Measurements from ENCODE around the gene DPAGT1. TPM values are rescaled to one million over a fixed set of nuclear protein-coding genes. Genes with fewer than 3 reads are reported as not detected.
"Not testable (repeated sequence)": the region's sequence is repeated elsewhere in the genome, so short reads cannot be mapped to it uniquely, and the experiment has no call there.

DPAGT1 gene
- total RNA-seq, 1 donor from 2014 or later, result 44.4 TPM

DNA sequence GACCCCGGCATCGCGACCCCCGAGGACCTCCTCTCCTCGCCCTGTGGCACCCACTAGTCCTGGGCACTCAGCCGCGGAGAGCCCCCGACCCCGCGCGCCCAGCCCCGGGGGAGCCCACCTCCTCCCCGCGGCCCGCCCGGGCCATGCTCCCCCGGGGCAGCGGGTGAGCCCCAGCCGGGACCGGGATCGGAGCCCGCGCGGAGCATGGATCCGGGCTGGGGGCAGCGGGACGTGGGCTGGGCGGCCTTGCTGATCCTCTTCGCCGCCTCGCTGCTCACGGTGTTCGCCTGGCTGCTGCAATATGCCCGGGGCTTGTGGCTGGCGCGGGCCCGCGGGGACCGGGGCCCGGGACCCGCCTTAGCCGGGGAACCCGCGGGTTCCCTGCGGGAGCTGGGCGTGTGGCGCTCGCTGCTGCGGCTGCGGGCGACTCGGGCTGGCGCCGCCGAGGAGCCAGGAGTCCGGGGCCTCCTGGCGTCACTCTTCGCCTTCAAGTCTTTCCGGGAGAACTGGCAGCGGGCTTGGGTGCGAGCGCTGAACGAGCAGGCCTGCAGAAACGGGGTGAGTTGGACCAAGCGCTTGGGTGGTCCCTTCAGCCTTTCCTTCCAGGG, 6.0 kb upstream of the DPAGT1 start:
- no peak for DNase-seq (ENCODE audit: extremely low spot score, unreplicated experiment)
- H3K36me3 Mint-ChIP-seq (ENCODE audit: unreplicated experiment), result peaks cover 11% of the 10 kb centered on the region
- no peaks in the 10 kb centered on the region for H3K9me3 Mint-ChIP-seq (ENCODE audit: unreplicated experiment)
- peak overlapping the region; percentile 82 for H3K27ac Mint-ChIP-seq (ENCODE audit: unreplicated experiment)
- H3K4me1 Mint-ChIP-seq (ENCODE audit: unreplicated experiment), result peaks cover 41% of the 10 kb centered on the region
- TF ChIP-seq, protein P1, sequence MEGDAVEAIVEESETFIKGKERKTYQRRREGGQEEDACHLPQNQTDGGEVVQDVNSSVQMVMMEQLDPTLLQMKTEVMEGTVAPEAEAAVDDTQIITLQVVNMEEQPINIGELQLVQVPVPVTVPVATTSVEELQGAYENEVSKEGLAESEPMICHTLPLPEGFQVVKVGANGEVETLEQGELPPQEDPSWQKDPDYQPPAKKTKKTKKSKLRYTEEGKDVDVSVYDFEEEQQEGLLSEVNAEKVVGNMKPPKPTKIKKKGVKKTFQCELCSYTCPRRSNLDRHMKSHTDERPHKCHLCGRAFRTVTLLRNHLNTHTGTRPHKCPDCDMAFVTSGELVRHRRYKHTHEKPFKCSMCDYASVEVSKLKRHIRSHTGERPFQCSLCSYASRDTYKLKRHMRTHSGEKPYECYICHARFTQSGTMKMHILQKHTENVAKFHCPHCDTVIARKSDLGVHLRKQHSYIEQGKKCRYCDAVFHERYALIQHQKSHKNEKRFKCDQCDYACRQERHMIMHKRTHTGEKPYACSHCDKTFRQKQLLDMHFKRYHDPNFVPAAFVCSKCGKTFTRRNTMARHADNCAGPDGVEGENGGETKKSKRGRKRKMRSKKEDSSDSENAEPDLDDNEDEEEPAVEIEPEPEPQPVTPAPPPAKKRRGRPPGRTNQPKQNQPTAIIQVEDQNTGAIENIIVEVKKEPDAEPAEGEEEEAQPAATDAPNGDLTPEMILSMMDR (IDR thresholded peaks at IDR 0.05), result no peak
- no peaks in the 10 kb centered on the region for H3K27me3 Mint-ChIP-seq (ENCODE audit: unreplicated experiment)
- peak overlapping the region; percentile 84 for H3K4me3 Mint-ChIP-seq (ENCODE audit: unreplicated experiment)

DNA sequence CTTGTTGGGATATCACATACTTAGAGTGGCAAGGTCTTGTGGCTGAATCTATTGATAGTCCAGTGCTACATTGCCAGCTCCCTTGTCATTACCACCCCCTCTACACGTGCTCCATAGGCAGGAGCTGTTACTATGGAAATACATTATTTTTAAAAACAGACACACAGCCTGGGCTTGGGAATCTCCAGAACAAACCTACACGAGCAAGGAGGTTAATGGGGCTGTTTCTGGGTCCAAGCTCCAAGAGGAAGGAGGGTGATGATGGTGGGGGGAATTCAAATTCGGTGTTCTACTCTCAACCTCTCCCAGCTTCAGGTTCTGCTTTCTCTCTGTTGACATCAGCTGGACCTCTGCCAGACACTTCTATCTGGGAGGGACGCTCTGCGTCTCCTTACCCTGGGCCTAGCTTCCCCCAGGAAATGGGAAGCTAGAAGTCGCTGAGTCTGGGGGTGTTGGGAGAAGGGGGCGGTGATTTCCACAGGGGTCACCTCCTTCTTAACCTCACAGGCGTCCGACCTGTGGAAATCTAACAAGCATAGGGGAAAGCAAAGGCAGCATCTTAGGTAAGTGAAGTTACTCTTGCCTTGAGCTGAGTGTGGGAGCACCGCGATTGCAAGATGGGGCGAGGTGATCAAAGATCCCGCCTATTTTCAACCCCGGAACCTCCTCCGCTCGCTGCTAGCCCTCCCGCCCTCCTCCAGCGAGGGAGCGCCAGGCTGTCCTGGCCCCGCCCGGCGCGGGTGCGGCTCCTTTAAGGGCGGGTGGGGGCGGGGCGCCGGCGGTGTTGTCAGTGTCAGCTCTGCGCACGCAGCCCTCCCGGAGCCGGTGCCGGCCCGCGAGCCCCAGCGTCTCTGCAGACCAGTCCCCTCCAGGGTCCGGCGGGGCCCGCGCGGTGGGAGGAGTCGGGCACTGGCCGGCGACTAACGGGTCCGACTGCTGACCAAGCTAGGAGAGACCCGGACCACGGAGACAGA, 5.2 kb upstream of the DPAGT1 start, which contains the start of gene C2CD2L:
Gene C2CD2L (plus strand): TSS at position 781 of the 974 bp plus-strand sequence. CDS start 398 bp downstream, outside the sequence.
- no peaks in the 10 kb centered on the region for H3K27me3 Mint-ChIP-seq (ENCODE audit: unreplicated experiment)
- no peaks in the 10 kb centered on the region for H3K9me3 Mint-ChIP-seq (ENCODE audit: unreplicated experiment)
- TF ChIP-seq, protein P1 (IDR thresholded peaks at IDR 0.05), result no peak
- peak within 1 kb of the TSS; percentile 84 for H3K4me3 Mint-ChIP-seq (ENCODE audit: unreplicated experiment)
- peaks cover 9% of the 10 kb centered on the region for H3K36me3 Mint-ChIP-seq (ENCODE audit: unreplicated experiment)
- peak; percentile 95 for DNase-seq (ENCODE audit: extremely low spot score, unreplicated experiment)
- H3K4me1 Mint-ChIP-seq (ENCODE audit: unreplicated experiment), result peaks cover 44% of the 10 kb centered on the region
- peak within 1 kb of the TSS; percentile 95 for H3K27ac Mint-ChIP-seq (ENCODE audit: unreplicated experiment)

DNA sequence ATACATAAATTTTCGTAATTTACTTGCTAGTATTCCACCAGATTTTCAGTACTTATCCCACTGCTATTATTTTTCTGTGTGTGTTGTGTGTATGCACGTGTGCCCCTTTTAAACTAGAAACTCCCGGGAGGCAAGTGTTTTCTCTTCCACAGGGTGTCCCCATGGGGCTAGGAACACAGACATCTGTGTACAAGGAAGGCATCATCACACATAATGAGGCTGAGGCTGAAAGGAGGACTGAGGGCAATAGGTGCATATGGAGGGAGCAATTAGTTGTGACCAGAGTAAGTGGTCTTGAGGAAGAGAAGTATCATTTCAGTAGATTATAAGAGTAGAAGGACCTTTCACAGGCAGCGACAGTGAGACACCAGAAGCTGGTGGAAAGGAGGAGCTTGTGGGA, 2.1 kb upstream of the DPAGT1 start:
- TF ChIP-seq, protein P1 (IDR thresholded peaks at IDR 0.05), result no peak
- Mint-ChIP-seq H3K4me3 (ENCODE audit: unreplicated experiment) (peak overlapping the region; percentile 35), H3K27ac (ENCODE audit: unreplicated experiment) (peak overlapping the region; percentile 53)

DNA sequence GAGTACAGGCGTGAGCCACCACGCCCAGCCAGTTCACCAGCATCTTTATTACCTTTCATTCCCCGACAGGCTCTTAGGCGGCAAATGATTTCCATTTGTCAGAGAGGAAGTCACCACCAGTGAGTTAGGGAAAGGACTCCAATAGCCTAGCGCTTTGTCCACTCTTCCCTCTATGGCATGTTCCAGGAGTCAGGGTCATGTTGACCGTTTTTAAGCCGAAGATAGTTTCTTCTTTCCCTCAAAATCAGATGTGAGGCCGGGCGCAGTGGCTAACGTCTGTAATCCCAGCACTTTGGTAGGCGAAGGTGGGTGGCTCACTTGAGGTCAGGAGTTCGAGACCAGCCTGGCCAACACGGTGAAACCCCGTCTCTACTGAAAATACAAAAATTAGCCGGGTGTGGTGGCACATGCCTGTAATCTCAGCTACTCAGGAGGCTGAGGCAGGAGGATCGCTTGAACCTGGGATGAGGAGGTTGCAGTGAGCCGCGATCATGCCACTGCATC, 1.6 kb upstream of the DPAGT1 start:
- Mint-ChIP-seq H3K27ac (ENCODE audit: unreplicated experiment) (peak overlapping the region; percentile 100), H3K4me3 (ENCODE audit: unreplicated experiment) (peak overlapping the region; percentile 97), H3K4me1 (ENCODE audit: unreplicated experiment) (peaks cover 41% of the 10 kb centered on the region)
- not testable (repeated sequence) for DNase-seq (ENCODE audit: extremely low spot score, unreplicated experiment); H3K9me3 Mint-ChIP-seq (ENCODE audit: unreplicated experiment); H3K27me3 Mint-ChIP-seq (ENCODE audit: unreplicated experiment); H3K36me3 Mint-ChIP-seq (ENCODE audit: unreplicated experiment)

More for the DNA sequence above, 2.1 kb upstream of the DPAGT1 start:
- no peaks in the 10 kb centered on the region for H3K36me3 Mint-ChIP-seq (ENCODE audit: unreplicated experiment)
- DNase-seq (ENCODE audit: extremely low spot score, unreplicated experiment), result no peak
- no peaks in the 10 kb centered on the region for H3K9me3 Mint-ChIP-seq (ENCODE audit: unreplicated experiment)
- H3K27me3 Mint-ChIP-seq (ENCODE audit: unreplicated experiment), result no peaks in the 10 kb centered on the region
- H3K4me1 Mint-ChIP-seq (ENCODE audit: unreplicated experiment), result peaks cover 46% of the 10 kb centered on the region

DNA sequence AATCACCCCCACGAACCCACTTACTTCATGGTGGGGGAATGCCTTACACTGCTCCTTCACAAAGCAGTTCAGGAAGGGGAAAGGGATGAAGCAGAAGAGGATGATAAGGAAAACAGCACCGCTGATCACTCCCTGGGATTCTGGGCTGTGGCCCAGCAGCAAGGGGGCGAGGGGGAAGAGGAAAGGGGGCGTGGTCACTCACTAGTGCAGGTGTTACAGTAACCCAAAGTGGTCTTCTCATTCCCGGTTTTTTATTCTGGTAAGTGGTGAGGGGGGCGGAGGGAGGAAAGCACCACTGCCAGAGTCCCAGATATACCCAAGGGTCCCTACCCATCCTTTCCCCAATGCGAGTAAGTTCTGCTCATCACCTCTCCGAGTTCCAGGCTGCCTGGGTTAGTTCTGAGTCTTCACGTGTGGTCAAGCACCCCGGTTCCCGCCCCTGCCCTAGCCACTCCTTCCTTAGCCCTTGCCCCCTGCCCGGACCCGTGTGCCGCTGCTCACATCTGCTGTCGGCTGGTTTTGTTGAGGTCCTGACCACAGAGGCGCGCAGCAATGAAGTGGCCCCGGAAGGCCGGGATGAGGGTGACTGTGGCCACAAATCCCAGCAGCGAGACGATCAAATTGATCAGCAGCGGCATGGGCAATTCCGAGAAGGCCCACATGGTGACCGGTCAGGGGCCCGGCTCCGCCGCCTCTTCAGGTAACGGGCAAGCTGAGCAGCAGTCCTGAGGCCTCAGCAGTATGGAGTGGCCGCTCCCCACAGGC, 477 bp downstream of the DPAGT1 start:
- TF ChIP-seq, protein P1 (IDR thresholded peaks at IDR 0.05), result peak; percentile 17
- H3K4me3 Mint-ChIP-seq (ENCODE audit: unreplicated experiment), result peak overlapping the region; percentile 97
- DNase-seq (ENCODE audit: extremely low spot score, unreplicated experiment), result no peak
- peaks cover 19% of the 10 kb centered on the region for H3K36me3 Mint-ChIP-seq (ENCODE audit: unreplicated experiment)
- H3K27ac Mint-ChIP-seq (ENCODE audit: unreplicated experiment), result peak overlapping the region; percentile 100
- no peaks in the 10 kb centered on the region for H3K27me3 Mint-ChIP-seq (ENCODE audit: unreplicated experiment)
- peaks cover 31% of the 10 kb centered on the region for H3K4me1 Mint-ChIP-seq (ENCODE audit: unreplicated experiment)
- H3K9me3 Mint-ChIP-seq (ENCODE audit: unreplicated experiment), result no peaks in the 10 kb centered on the region
